H9 (cell line): ENCODE measurements around the gene SUMF1. TPM values are rescaled to one million over a fixed set of nuclear protein-coding genes. Genes with fewer than 3 reads are reported as not detected.
A peak's percentile ranks its signal among the peaks of the same experiment; 100 is the strongest.

Experiments
- DNase-seq: peaks from one replicate; pipeline ENCODE4 v3.0.0-alpha.2; 2017
- H2AFZ ChIP-seq: one replicate; pipeline ENCODE4 v1.6.1; 2013; ENCODE audit warnings: mild to moderate bottlenecking, low read length, control low read depth, moderate library complexity
- H2AK5ac ChIP-seq: 2 replicates; pipeline ENCODE4 v1.6.1; 2013; ENCODE audit warnings: low read length, control low read depth, mixed read lengths; ENCODE audit not compliant: insufficient read length
- H2BK120ac ChIP-seq: one replicate; pipeline ENCODE4 v1.6.1; 2013; ENCODE audit warnings: low read depth, mild to moderate bottlenecking, low read length, control low read depth, inconsistent platforms; ENCODE audit not compliant: poor library complexity, severe bottlenecking
- H2BK12ac ChIP-seq: 2 replicates; pipeline ENCODE4 v1.6.1; 2013; ENCODE audit warnings: low read length, control low read depth, mixed read lengths, low read depth; ENCODE audit not compliant: insufficient read length
- H2BK15ac ChIP-seq: 2 replicates; pipeline ENCODE4 v1.6.1; 2013; ENCODE audit warnings: low read depth, low read length, control low read depth
- H2BK20ac ChIP-seq: one replicate; pipeline ENCODE4 v1.6.1; 2013; ENCODE audit warnings: low read depth, mild to moderate bottlenecking, low read length, control low read depth, inconsistent platforms; ENCODE audit not compliant: poor library complexity, severe bottlenecking
- H2BK5ac ChIP-seq: 2 replicates; pipeline ENCODE4 v1.6.1; 2013; ENCODE audit warnings: low read length, control low read depth, mixed read lengths; ENCODE audit not compliant: insufficient read length
- H3K14ac ChIP-seq: 2 replicates; pipeline ENCODE4 v1.6.1; 2013; ENCODE audit warnings: low read length, control low read depth; ENCODE audit not compliant: insufficient read depth
- H3K18ac ChIP-seq: 2 replicates; pipeline ENCODE4 v1.6.1; 2013; ENCODE audit warnings: low read depth, mild to moderate bottlenecking, mixed read lengths, low read length, control low read depth; ENCODE audit not compliant: insufficient read length
- H3K23ac ChIP-seq: 2 replicates; pipeline ENCODE4 v1.6.1; 2013; ENCODE audit warnings: low read length, control low read depth, mixed read lengths, low read depth; ENCODE audit not compliant: insufficient read length
- H3K23me2 ChIP-seq: 2 replicates; pipeline ENCODE4 v1.6.1; 2013; ENCODE audit warnings: low read depth, mild to moderate bottlenecking, mixed read lengths, low read length, control low read depth; ENCODE audit not compliant: insufficient read length, poor library complexity, severe bottlenecking
- H3K27ac ChIP-seq: 2 replicates; pipeline ENCODE4 v1.5.1; 2013; ENCODE audit warnings: low read length, control low read depth, mixed read lengths, low read depth; ENCODE audit not compliant: insufficient read length
- H3K27me3 ChIP-seq: 2 replicates; pipeline ENCODE4 v1.6.1; 2013; ENCODE audit warnings: low read length, control low read depth, inconsistent platforms; ENCODE audit not compliant: insufficient read depth
- H3K4ac ChIP-seq: 2 replicates; pipeline ENCODE4 v1.6.1; 2013; ENCODE audit warnings: low read depth, mild to moderate bottlenecking, control low read depth, inconsistent platforms, low read length, moderate library complexity
- H3K4me1 ChIP-seq: 2 replicates; pipeline ENCODE4 v1.6.1; 2013; ENCODE audit warnings: low read length, control low read depth, inconsistent platforms; ENCODE audit not compliant: insufficient read depth
- H3K4me2 ChIP-seq: 2 replicates; pipeline ENCODE4 v1.6.1; 2013; ENCODE audit warnings: low read length, control low read depth, mixed read lengths; ENCODE audit not compliant: insufficient read length, insufficient read depth
- H3K56ac ChIP-seq: 2 replicates; pipeline ENCODE4 v1.6.1; 2013; ENCODE audit warnings: low read depth, mild to moderate bottlenecking, mixed read lengths, low read length, control low read depth; ENCODE audit not compliant: insufficient read length
- H3K79me1 ChIP-seq: 2 replicates; pipeline ENCODE4 v1.6.1; 2013; ENCODE audit warnings: low read depth, mild to moderate bottlenecking, moderate library complexity, low read length, control low read depth, inconsistent platforms; ENCODE audit not compliant: insufficient read depth, poor library complexity, severe bottlenecking
- H3K79me2 ChIP-seq: 2 replicates; pipeline ENCODE4 v1.6.1; 2013; ENCODE audit warnings: low read length, control low read depth, inconsistent platforms; ENCODE audit not compliant: insufficient read depth
- H3K9ac ChIP-seq: 2 replicates; pipeline ENCODE4 v1.6.1; 2013; ENCODE audit warnings: low read length, control low read depth, mixed read lengths; ENCODE audit not compliant: insufficient read length; ENCODE audit errors: extremely low read depth
- H3K9me3 ChIP-seq: one replicate; pipeline ENCODE4 v1.6.1; 2013; ENCODE audit warnings: low read depth, low read length, inconsistent platforms; ENCODE audit not compliant: control insufficient read depth
- H3T11ph ChIP-seq: one replicate; pipeline ENCODE4 v1.6.1; 2013; ENCODE audit warnings: mild to moderate bottlenecking, low read length, control low read depth, inconsistent platforms
- H4K20me1 ChIP-seq: one replicate; pipeline ENCODE4 v1.6.1; 2013; ENCODE audit not compliant: control insufficient read depth, insufficient read length, insufficient read depth
- H4K5ac ChIP-seq: 2 replicates; pipeline ENCODE4 v1.6.1; 2013; ENCODE audit warnings: low read depth, mild to moderate bottlenecking, mixed read lengths, low read length, control low read depth; ENCODE audit not compliant: insufficient read length
- H4K8ac ChIP-seq: replicated peaks from 2 replicates; pipeline ENCODE4 v1.6.1; 2013; ENCODE audit warnings: low read length, control low read depth, mixed read lengths, low read depth; ENCODE audit not compliant: insufficient read length
- H4K91ac ChIP-seq: 2 replicates; pipeline ENCODE4 v1.6.1; 2013; ENCODE audit warnings: low read depth, mild to moderate bottlenecking, moderate library complexity, mixed read lengths, low read length, control low read depth; ENCODE audit not compliant: insufficient read length
- H3K27ac Mint-ChIP-seq, 3 experiments: 2 replicates in 2 of 3; 3 replicates in 1 of 3; pipeline ENCODE4 v1.8.0; 2020 to 2021; ENCODE audit warnings: mixed read lengths in 3 of 3, mild to moderate bottlenecking in 1 of 3, moderate library complexity in 1 of 3
- H3K27me3 Mint-ChIP-seq: 2 replicates; pipeline ENCODE4 v1.8.0; 2021; ENCODE audit warnings: low read depth, mild to moderate bottlenecking, moderate library complexity, mixed read lengths
- H3K36me3 Mint-ChIP-seq, 3 experiments: 2 replicates in 2 of 3; 3 replicates in 1 of 3; pipeline ENCODE4 v1.8.0; 2020 to 2021; ENCODE audit warnings: low read depth in 3 of 3, mixed read lengths in 3 of 3; ENCODE audit not compliant: insufficient read depth in 1 of 3
- H3K4me1 Mint-ChIP-seq, 2 experiments: 2 replicates each; pipeline ENCODE4 v1.8.0; 2020; ENCODE audit warnings: mixed read lengths in 2 of 2
- H3K4me3 Mint-ChIP-seq, 2 experiments: 2 replicates in 1 of 2; 3 replicates in 1 of 2; pipeline ENCODE4 v1.8.0; 2020 to 2021; ENCODE audit warnings: mild to moderate bottlenecking in 2 of 2, mixed read lengths in 2 of 2, moderate library complexity in 1 of 2
- H3K9me3 Mint-ChIP-seq, 2 experiments: 2 replicates in 1 of 2; 3 replicates in 1 of 2; pipeline ENCODE4 v1.8.0; 2020; ENCODE audit warnings: mild to moderate bottlenecking in 2 of 2, mixed read lengths in 2 of 2, moderate library complexity in 1 of 2
- WGBS: extraction: QIAGEN DNeasy Blood & Tissue Kit; methylation state at CpG from one replicate; pipeline ENCODE4 v1.1.7; 2013; ENCODE audit warnings: missing lambda C conversion rate, low lambda C conversion rate, mixed read lengths; ENCODE audit not compliant: insufficient read length; ENCODE audit errors: extremely low coverage; 5-methylcytosine and 5-hydroxymethylcytosine counted together
- total RNA-seq: library from RNA; stranded (reverse); gene quantifications from 2 replicates; pipeline ENCODE4 v1.2.1, GENCODE V29; 2021
- TF ChIP-seq, protein P1 (sequence below): fragments of 200-600 bp; sonication (generic); conservative IDR thresholded peaks from 3 replicates; pipeline ENCODE4 v1.8.0; 2021; ENCODE audit warnings: antibody characterized with exemption, mild to moderate bottlenecking

The SUMF1 gene
- total RNA-seq, 1 experiment from 2014 or later: 9.5 TPM

DNA sequence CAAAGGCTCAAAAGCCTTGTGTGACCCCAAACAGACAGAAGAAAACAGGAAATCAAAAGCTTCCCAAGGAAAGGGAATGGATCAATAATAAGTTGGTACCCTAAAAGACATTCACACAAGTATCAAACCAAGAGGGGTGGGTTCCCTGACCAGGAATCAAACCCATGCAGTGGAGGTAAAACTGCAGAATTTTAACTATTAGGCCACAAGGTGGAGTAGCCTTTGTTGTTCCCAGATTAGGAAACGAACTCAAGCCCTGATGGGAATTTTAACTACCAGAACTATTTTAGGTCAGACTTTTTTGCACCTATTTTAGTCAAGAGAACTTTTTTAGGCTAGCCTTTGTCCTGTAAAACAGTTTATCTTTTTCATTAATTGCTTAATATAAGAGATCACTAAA is 132.5 kb downstream of the SUMF1 start:
- Histone ChIP-seq H3K4ac (no peak overlapping the region), H3K9me3 (no peaks in the 10 kb centered on the region), H2BK15ac (no peak overlapping the region), H3K4me1 (no peaks in the 10 kb centered on the region; the same call in 1 of the 2 replicates), H2BK20ac (no peak overlapping the region), H2AFZ (no peak overlapping the region), H4K5ac (no peak overlapping the region), H4K20me1 (no peaks in the 10 kb centered on the region), H3K23ac (no peak overlapping the region), H4K91ac (no peak overlapping the region), H2BK12ac (no peak overlapping the region), H3T11ph (no peak overlapping the region), H3K79me1 (no peaks in the 10 kb centered on the region), H3K56ac (no peak overlapping the region), H3K27me3 (no peaks in the 10 kb centered on the region), H3K79me2 (no peaks in the 10 kb centered on the region), H2BK5ac (no peak overlapping the region), H2AK5ac (no peak overlapping the region), H3K23me2 (no peaks in the 10 kb centered on the region), H3K14ac (no peak overlapping the region), H3K4me2 (no peak overlapping the region), H4K8ac (no peak overlapping the region), H2BK120ac (no peak overlapping the region), H3K9ac (no peak overlapping the region), H3K27ac (no peak overlapping the region), H3K18ac (no peak overlapping the region)
- Mint-ChIP-seq H3K27ac (no peak overlapping the region; a peak in 1 of 7 replicates), H3K4me3 (no peak overlapping the region), H3K9me3 (peaks cover 8 to 9% of the 10 kb centered on the region in 2 experiments), H3K36me3 (peaks cover 7 to 9% (median 9%) of the 10 kb centered on the region in 3 experiments), H3K4me1 (peaks cover 38 to 45% of the 10 kb centered on the region in 2 experiments), H3K27me3 (no peaks in the 10 kb centered on the region)
- TF ChIP-seq, protein P1, sequence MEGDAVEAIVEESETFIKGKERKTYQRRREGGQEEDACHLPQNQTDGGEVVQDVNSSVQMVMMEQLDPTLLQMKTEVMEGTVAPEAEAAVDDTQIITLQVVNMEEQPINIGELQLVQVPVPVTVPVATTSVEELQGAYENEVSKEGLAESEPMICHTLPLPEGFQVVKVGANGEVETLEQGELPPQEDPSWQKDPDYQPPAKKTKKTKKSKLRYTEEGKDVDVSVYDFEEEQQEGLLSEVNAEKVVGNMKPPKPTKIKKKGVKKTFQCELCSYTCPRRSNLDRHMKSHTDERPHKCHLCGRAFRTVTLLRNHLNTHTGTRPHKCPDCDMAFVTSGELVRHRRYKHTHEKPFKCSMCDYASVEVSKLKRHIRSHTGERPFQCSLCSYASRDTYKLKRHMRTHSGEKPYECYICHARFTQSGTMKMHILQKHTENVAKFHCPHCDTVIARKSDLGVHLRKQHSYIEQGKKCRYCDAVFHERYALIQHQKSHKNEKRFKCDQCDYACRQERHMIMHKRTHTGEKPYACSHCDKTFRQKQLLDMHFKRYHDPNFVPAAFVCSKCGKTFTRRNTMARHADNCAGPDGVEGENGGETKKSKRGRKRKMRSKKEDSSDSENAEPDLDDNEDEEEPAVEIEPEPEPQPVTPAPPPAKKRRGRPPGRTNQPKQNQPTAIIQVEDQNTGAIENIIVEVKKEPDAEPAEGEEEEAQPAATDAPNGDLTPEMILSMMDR: peak; percentile 58; the same call in 2 of the 3 replicates
- WGBS: no CpG with 5 or more reads among the region's 1 CpG
- DNase-seq: no peak
